CD4-positive, alpha-beta memory T cell (primary cell): Measurements from ENCODE around the gene EPHA2. TPM values are rescaled to one million over a fixed set of nuclear protein-coding genes. Genes with fewer than 3 reads are reported as not detected.

Experiments
- CTCF ChIA-PET: fragments of 350-600 bp; sonication (Branson Sonifier 250); formaldehyde crosslinking; loops from one replicate; lab custom pipeline; 2021; ENCODE audit warnings: inconsistent platforms; ENCODE audit not compliant: partially characterized antibody; lab: Charles Lee
- POLR2A ChIA-PET: fragments of 350-600 bp; sonication (Branson Sonifier 250); formaldehyde crosslinking; loops from one replicate; lab custom pipeline; 2021; ENCODE audit not compliant: partially characterized antibody; lab: Charles Lee
- DNase-seq, 5 donors: peaks; one replicate each; pipeline versions ENCODE4 v3.0.0 to v3.0.0-alpha.2; 2020 to 2022; ENCODE audit warnings: mixed read lengths in 1 of 5
- H3K27ac ChIP-seq: one replicate; pipeline ENCODE4 v1.7.0; 2013; ENCODE audit warnings: low read depth, low read length
- H3K27me3 ChIP-seq: 2 replicates; pipeline ENCODE4 v1.7.0; 2013; ENCODE audit warnings: mild to moderate bottlenecking, low read length, moderate library complexity; ENCODE audit not compliant: insufficient read depth
- H3K36me3 ChIP-seq: 2 replicates; pipeline ENCODE4 v1.7.0; 2013; ENCODE audit warnings: mild to moderate bottlenecking, low read length, moderate library complexity; ENCODE audit not compliant: insufficient read depth
- H3K4me1 ChIP-seq: 2 replicates; pipeline ENCODE4 v1.7.0; 2013; ENCODE audit warnings: mild to moderate bottlenecking, low read length, moderate library complexity; ENCODE audit not compliant: insufficient read depth
- H3K4me3 ChIP-seq, 2 donors: one replicate each; pipeline ENCODE4 v1.7.0; 2013; ENCODE audit warnings: low read length in 2 of 2, mild to moderate bottlenecking in 1 of 2
- H3K9me3 ChIP-seq, 2 donors: one replicate each; pipeline ENCODE4 v1.7.0; 2013; ENCODE audit warnings: low read length in 2 of 2, control low read depth in 1 of 2; ENCODE audit not compliant: control insufficient read depth in 1 of 2
- H3K27ac Mint-ChIP-seq, 7 donors: one replicate each; pipeline ENCODE4 v1.8.0; 2020 to 2021; ENCODE audit warnings: mixed read lengths in 7 of 7, mild to moderate bottlenecking in 6 of 7, inconsistent platforms in 3 of 7, moderate library complexity in 3 of 7
- H3K27me3 Mint-ChIP-seq, 2 donors: one replicate each; pipeline ENCODE4 v1.8.0; 2020 to 2021; ENCODE audit warnings: mixed read lengths in 2 of 2
- H3K36me3 Mint-ChIP-seq, 2 donors: one replicate each; pipeline ENCODE4 v1.8.0; 2020 to 2021; ENCODE audit warnings: mixed read lengths in 2 of 2, inconsistent platforms in 1 of 2, mild to moderate bottlenecking in 1 of 2
- H3K4me1 Mint-ChIP-seq, 4 donors: one replicate each; pipeline ENCODE4 v1.8.0; 2020 to 2021; ENCODE audit warnings: mixed read lengths in 4 of 4, mild to moderate bottlenecking in 1 of 4
- H3K4me3 Mint-ChIP-seq, 8 donors: one replicate each; pipeline ENCODE4 v1.8.0; 2020 to 2021; ENCODE audit warnings: mixed read lengths in 8 of 8, mild to moderate bottlenecking in 7 of 8, moderate library complexity in 6 of 8, inconsistent platforms in 3 of 8
- H3K9me3 Mint-ChIP-seq, 8 donors: one replicate each; pipeline ENCODE4 v1.8.0; 2020 to 2021; ENCODE audit warnings: mixed read lengths in 8 of 8, mild to moderate bottlenecking in 5 of 8, inconsistent platforms in 3 of 8, moderate library complexity in 1 of 8
- intact Hi-C: fragments of 100-400 bp; cut with micrococcal nuclease; formaldehyde crosslinking; loops from one replicate; pipeline ENCODE4 v1.15.1; 2023
- polyA plus RNA-seq, 2 donors: library from polyadenylated mRNA; unstranded; fragments of 300-500 nt; fragmentation: Illumina TruSeq; gene quantifications; one replicate each; pipeline ENCODE4 v1.2.3, GENCODE V29; 2021
- total RNA-seq, 2 experiments: library from RNA; stranded (reverse); gene quantifications; one replicate each; pipeline ENCODE4 v1.2.3, GENCODE V29; 2021

The EPHA2 gene
- total and polyA plus RNA-seq, 4 experiments from 2014 or later, result not detected

GRCh38 chr1:16120407-16120806 is 35.5 kb downstream of the EPHA2 start:
- POLR2A ChIA-PET, result interaction anchor here (0.6 kb wide), 1 partner anchor 26 kb away, joined by 3 read pairs; no protein-coding TSS in a partner anchor
- peaks cover 4 to 14% (median 11%) of the 10 kb centered on the region in 4 donors for H3K4me1 Mint-ChIP-seq
- no peak for DNase-seq

DNA sequence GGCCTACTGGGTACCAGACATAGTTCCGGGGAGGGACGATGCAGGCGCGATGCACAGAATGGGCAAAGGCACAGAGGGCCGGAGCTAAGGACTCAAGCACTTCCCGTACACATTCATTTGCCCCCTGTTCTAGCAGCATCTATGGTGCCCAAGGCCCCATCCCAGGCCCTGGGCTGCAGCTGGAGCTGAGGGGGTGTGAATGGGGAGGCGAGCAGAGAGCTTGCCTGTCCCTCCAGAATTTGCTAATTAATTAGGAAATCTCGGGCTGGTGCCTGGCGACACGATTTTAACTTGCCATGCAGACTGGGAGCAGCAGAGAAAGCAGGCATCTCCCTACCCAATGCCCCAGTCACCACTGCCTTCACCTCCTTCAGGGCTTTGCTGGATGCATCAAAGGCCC is 35.9 kb downstream of the EPHA2 start:
- ChIA-PET POLR2A (interaction anchor here (0.6 kb wide), 1 partner anchor 26 kb away, joined by 3 read pairs; no protein-coding TSS in a partner anchor), CTCF (no interaction called here)
- H3K27ac ChIP-seq, result no peak overlapping the region
- Mint-ChIP-seq H3K4me1 (peaks cover 4 to 14% (median 11%) of the 10 kb centered on the region in 4 donors), H3K9me3 (no peaks in the 10 kb centered on the region), H3K4me3 (no peak overlapping the region), H3K36me3 (no peaks in the 10 kb centered on the region), H3K27ac (no peak overlapping the region), H3K27me3 (peaks cover 2% of the 10 kb centered on the region in 2 donors)
- H3K27me3 ChIP-seq, result no peaks in the 10 kb centered on the region
- H3K9me3 ChIP-seq, result no peaks in the 10 kb centered on the region
- DNase-seq, result no peak
- H3K36me3 ChIP-seq, result no peaks in the 10 kb centered on the region
- no peak overlapping the region for H3K4me3 ChIP-seq
- intact Hi-C loops, result no loop called here
- H3K4me1 ChIP-seq, result peaks cover 11% of the 10 kb centered on the region

More at GRCh38 chr1:16120407-16120806, 35.5 kb downstream of the EPHA2 start:
- H3K27ac ChIP-seq, result no peak overlapping the region
- Mint-ChIP-seq H3K4me3 (no peak overlapping the region), H3K27me3 (peaks cover 2% of the 10 kb centered on the region in 2 donors), H3K27ac (no peak overlapping the region), H3K36me3 (no peaks in the 10 kb centered on the region), H3K9me3 (no peaks in the 10 kb centered on the region)
- no peaks in the 10 kb centered on the region for H3K27me3 ChIP-seq
- intact Hi-C loops, result no loop called here
- H3K4me3 ChIP-seq, result no peak overlapping the region
- CTCF ChIA-PET, result no interaction called here
- peaks cover 11% of the 10 kb centered on the region for H3K4me1 ChIP-seq
- no peaks in the 10 kb centered on the region for H3K9me3 ChIP-seq
- H3K36me3 ChIP-seq, result no peaks in the 10 kb centered on the region

DNA sequence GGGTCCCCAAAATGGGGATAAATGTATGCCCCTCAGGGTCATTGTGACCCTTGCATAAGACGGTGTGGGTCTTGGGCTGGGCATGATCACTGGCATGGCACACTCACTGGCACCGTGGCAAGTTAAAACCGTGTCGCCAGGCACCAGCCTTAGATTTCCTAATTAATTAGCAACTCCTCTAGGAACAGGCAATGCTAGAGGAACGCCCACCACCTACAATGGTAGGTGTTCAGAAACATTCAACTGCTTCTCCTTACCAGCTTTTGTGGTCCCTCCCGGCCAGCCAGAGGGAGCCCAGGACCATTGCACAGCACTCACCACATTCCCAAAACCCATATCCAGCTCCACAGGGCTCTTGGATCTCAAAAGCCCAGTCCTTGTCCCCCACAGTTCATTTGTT is 36.4 kb downstream of the EPHA2 start:
- Histone ChIP-seq H3K4me1 (peaks cover 11% of the 10 kb centered on the region), H3K27ac (no peak overlapping the region), H3K36me3 (no peaks in the 10 kb centered on the region), H3K4me3 (no peak overlapping the region), H3K9me3 (no peaks in the 10 kb centered on the region), H3K27me3 (no peaks in the 10 kb centered on the region)
- Mint-ChIP-seq H3K4me1 (peaks cover 4 to 14% (median 11%) of the 10 kb centered on the region in 4 donors), H3K27ac (no peak overlapping the region), H3K36me3 (no peaks in the 10 kb centered on the region), H3K9me3 (no peaks in the 10 kb centered on the region), H3K27me3 (peaks cover 2% of the 10 kb centered on the region in 2 donors), H3K4me3 (no peak overlapping the region)
- CTCF ChIA-PET, result no interaction called here
- DNase-seq, result no peak
- POLR2A ChIA-PET, result no interaction called here
- intact Hi-C loops, result no loop called here

DNA sequence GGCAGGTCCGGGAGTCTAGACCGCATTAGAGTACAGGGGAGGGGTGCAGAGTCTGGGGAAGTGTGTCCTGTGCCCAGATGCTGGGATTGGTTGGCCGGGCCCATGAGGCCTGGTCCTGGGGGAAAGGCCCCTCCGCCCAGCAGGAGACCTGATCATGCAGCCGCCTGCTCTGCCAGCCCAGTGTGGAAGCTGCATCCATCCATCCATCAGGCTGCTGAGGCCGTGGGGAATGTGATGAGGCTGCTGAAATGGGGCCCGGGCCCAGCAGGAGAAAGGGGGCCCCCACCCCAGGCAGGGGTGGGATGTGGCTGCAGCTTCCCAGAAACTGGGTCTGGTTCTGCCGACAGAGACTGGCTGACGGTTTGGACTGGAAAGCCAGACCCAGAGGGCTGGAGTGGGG is 37.2 kb downstream of the EPHA2 start:
- H3K4me3 ChIP-seq, result no peak overlapping the region
- Mint-ChIP-seq H3K9me3 (no peaks in the 10 kb centered on the region), H3K27ac (no peak overlapping the region), H3K4me1 (peaks cover 4 to 11% (median 10%) of the 10 kb centered on the region in 4 donors), H3K27me3 (peaks cover 2% of the 10 kb centered on the region in 2 donors), H3K36me3 (no peaks in the 10 kb centered on the region), H3K4me3 (no peak overlapping the region)
- CTCF ChIA-PET, result no interaction called here
- no peaks in the 10 kb centered on the region for H3K9me3 ChIP-seq
- intact Hi-C loops, result no loop called here
- no peak for DNase-seq
- peaks cover 11% of the 10 kb centered on the region for H3K4me1 ChIP-seq
- no peaks in the 10 kb centered on the region for H3K27me3 ChIP-seq
- H3K36me3 ChIP-seq, result no peaks in the 10 kb centered on the region
- H3K27ac ChIP-seq, result no peak overlapping the region
- POLR2A ChIA-PET, result no interaction called here

GRCh38 chr1:16117936-16118335 is 37.9 kb downstream of the EPHA2 start:
- no peak overlapping the region for H3K4me3 Mint-ChIP-seq
- H3K4me3 ChIP-seq, result no peak overlapping the region
- H3K4me1 Mint-ChIP-seq, result peaks cover 2 to 5% (median 5%) of the 10 kb centered on the region in 4 donors
- DNase-seq, result no peak
- H3K27ac Mint-ChIP-seq, result peak overlapping the region in 1 of 7 donors; percentile 3
- H3K27ac ChIP-seq, result no peak overlapping the region
- intact Hi-C loops, result no loop called here
- no peaks in the 10 kb centered on the region for H3K9me3 Mint-ChIP-seq
- peaks cover 7% of the 10 kb centered on the region for H3K4me1 ChIP-seq
- no peaks in the 10 kb centered on the region for H3K36me3 ChIP-seq
- POLR2A ChIA-PET, result no interaction called here
- CTCF ChIA-PET, result interaction anchor here (2.0 kb wide), 1 partner anchor 39 kb away, joined by 5 read pairs; no protein-coding TSS in a partner anchor
- no peaks in the 10 kb centered on the region for H3K27me3 ChIP-seq
- peaks cover 2% of the 10 kb centered on the region in 2 donors for H3K27me3 Mint-ChIP-seq
- no peaks in the 10 kb centered on the region for H3K9me3 ChIP-seq
- H3K36me3 Mint-ChIP-seq, result no peaks in the 10 kb centered on the region

DNA sequence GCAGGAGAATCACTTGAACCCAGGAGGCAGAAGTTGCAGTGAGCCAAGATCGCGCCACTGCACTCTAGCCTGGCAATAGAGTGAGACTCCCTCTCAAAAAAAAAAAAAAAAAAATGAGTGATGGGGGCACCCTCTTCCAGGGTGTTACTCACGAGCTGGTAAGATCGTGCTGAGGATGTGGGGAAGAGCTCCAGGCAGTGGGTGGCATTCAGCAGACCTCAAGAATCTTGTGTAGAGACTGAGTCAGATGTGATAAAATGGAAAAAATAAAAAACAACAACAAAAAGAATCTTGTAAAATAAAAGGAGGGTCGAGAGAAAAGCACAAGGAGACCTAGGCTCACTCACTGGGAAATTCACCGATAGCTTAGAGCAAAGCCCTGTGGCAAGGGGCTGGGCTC is 38.5 kb downstream of the EPHA2 start:
- POLR2A ChIA-PET, result no interaction called here
- Histone ChIP-seq H3K9me3 (no peaks in the 10 kb centered on the region), H3K36me3 (no peaks in the 10 kb centered on the region), H3K4me1 (peaks cover 1% of the 10 kb centered on the region), H3K27me3 (no peaks in the 10 kb centered on the region), H3K27ac (no peak overlapping the region), H3K4me3 (no peak overlapping the region)
- Mint-ChIP-seq H3K27ac (peak overlapping the region in 2 of 7 donors; percentile 31 to 43), H3K9me3 (no peaks in the 10 kb centered on the region), H3K4me1 (peaks cover 0 to 1% (median 0%) of the 10 kb centered on the region in 4 donors), H3K36me3 (no peaks in the 10 kb centered on the region), H3K27me3 (peaks cover 0 to 2% of the 10 kb centered on the region in 2 donors), H3K4me3 (no peak overlapping the region)
- intact Hi-C loops, result no loop called here
- CTCF ChIA-PET, result interaction anchor here (1.2 to 2.0 kb wide), 2 partner anchors 20 to 38 kb away, joined by 3 to 5 read pairs; no protein-coding TSS in a partner anchor
- DNase-seq, result no peak

DNA sequence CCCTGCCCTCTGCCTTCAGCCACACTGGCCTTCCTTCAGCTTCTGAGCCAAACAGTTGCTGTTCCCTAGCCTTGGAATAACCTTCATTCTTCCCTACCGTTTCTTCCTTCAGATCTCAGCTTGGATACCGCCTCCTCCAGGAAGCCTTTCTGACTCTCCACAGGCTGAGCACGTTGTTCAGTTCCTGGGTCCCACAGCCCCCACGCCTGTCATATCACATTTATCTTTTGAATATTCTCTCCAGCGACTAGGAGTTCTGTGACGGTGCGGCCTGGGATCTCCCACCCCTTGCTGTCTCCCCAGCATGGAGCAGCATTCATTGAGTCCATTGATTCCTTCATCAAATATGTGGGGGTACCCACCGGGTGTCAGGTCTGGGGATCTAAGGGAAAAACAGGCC is 39.2 kb downstream of the EPHA2 start:
- H3K4me3 ChIP-seq, result no peak overlapping the region
- Mint-ChIP-seq H3K4me1 (peaks cover 0 to 2% (median 0%) of the 10 kb centered on the region in 4 donors), H3K27ac (peak overlapping the region in 1 of 7 donors; percentile 43)

More for the DNA sequence above, 39.2 kb downstream of the EPHA2 start:
- Histone ChIP-seq H3K36me3 (no peaks in the 10 kb centered on the region), H3K27me3 (no peaks in the 10 kb centered on the region), H3K27ac (no peak overlapping the region), H3K9me3 (no peaks in the 10 kb centered on the region), H3K4me1 (no peaks in the 10 kb centered on the region)
- Mint-ChIP-seq H3K4me3 (no peak overlapping the region), H3K36me3 (peaks cover 0 to 1% of the 10 kb centered on the region in 2 donors), H3K27me3 (peaks cover 2 to 4% of the 10 kb centered on the region in 2 donors), H3K9me3 (no peaks in the 10 kb centered on the region)
- POLR2A ChIA-PET, result no interaction called here
- no peak for DNase-seq
- intact Hi-C loops, result no loop called here
- CTCF ChIA-PET, result interaction anchor here (1.2 to 2.0 kb wide), 2 partner anchors 20 to 38 kb away, joined by 3 to 5 read pairs; no protein-coding TSS in a partner anchor
